8988T (cell line): Measurements from ENCODE around the gene ZCCHC14.
"Not testable (repeated sequence)": the region's sequence is repeated elsewhere in the genome, so short reads cannot be mapped to it uniquely, and the experiment has no call there.

Experiments used
- DNase-seq: peaks from one replicate; pipeline ENCODE4 v3.0.0; 2011

Gene ZCCHC14

GRCh38 chr16:87375426-87376135, 117.2 kb downstream of the ZCCHC14 start:
- no peak for DNase-seq

DNA sequence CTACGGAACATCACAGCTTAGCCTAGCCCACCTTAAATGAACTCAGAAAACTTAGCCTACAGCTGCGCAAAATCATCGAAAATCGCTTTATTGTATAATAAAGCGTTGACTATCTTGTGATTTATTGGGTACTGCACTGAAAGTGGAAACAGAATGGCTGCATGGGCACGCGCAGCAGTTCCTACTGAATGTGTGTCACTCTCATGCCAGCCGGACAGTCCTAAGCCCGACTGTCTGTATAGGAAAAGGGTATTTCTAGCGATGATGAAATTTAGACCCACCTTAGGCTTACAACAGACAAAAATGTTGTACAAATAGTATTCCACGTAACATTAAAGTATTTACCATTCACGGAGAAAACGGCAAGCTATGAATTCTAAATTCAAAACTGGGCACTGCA, 118.5 kb downstream of the ZCCHC14 start:
- no peak for DNase-seq

DNA sequence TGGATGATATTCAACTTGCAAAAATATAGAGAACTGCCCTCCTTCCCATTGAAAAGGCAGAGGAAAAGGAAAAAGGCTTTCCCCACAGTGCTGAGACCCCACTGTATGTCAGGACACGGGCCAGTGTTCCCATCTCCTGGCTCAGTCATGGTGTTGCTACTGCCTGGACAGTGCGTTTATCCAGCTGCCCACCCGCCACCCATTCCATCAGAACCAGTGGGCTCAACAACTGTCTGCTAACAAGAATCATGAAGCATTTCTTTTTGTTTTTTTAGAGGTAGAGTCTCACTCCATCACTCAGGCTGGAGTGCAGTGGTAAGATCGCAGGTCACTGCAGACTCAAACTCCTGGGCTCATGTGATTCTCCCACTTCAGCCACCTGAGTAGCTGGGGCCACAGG, 120.5 kb downstream of the ZCCHC14 start:
- DNase-seq, result no peak

DNA sequence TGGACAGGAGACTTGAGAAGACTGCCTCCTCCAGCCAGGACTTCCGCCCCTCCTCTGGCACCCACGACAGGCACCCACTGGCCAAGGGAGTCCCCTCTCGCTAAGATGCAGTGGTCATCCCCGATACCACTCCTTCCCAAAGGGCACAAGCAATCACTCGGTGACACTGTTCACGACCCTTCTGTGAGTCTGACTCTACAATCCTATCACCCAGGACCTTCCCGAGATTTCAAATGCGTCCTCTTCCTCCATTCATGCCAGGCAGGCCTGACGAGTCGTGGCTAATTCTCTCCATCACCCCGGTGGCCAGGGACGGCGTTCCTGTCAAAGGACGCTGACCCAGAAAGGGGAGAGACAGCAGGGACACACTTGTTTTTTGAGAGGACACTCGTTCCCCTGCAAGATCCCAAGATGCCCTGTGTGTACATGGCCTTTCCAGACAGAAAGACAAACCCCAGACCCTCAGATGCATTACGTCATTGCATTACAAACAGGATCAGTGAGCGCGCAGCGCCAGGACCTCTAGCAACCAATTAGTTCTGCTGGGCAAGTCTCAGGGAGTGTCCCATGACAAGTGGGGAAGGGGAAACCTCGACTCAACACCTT, 121.5 kb downstream of the ZCCHC14 start:
- DNase-seq, result no peak

DNA sequence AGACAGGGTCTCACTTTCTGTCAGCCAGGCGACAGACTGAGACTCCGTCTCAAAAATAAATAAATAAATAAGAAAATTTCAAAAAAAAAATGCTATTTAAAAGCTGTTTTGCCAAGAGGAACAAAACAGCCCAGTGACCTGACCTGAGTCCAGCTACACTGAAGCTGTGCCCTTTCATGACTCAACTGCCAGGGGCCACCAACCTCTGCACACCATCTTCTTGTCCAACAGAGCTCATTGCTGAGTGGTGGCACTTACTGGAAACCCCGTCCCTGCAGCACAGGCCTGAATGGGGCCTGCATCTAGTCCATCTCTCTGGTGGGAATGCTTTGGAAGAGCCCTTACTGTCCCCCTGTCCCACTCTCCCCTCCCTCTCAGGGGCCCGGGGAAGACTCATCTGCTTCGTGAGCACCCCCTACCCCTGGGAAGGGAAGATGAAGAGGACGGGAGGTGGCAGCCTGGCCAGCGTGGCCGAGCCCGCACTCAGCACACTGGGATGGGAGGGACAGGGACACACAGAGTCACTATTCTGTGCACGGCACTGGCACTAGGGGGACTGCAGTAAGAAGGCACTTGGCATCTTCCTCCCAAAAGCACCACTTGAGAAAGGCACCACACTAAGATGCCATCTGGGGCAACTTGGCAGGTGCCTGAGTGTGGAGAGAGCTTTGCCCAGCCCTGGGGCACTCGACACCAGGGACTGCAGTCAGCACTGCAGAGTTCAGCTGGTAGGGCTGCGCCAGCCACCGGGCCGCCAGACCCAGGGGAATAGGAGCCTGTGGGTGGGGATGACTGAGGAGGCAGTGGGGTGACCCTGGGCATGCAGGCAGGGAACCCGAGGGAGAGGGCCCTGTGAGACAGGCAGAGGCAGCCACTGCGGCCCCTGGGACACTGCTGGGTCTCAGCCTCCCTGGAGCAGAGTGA, 122.8 kb downstream of the ZCCHC14 start:
- no peak for DNase-seq

DNA sequence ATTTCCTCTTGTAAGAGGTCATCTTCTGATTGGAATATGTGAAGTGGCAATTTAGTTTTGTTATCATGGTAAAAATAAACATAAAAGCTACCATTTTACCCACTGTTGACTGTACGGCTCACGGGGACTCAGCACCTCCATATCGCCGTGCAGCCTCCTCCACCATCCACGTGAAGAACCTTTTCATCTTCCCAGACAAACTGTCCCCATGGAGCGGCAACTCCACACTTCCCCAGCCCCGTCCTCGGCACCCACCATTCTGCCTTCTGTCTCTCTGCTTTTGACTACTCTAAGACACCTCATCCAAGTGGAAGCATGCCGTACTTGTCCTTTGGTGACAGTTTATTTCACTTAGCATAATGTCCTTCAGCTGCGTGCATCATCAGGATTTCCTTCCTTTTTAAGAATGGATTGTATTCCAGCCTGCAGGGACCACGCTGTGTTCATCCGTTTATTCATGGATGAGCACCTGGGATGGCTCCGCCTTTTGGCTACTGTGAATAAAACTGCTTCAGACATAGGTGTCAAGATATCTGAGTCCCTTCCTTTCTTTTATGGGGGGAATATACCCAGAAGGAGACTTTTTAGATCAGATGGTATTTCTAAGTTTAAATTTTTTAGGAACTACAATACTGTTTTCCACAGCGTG, 123.6 kb downstream of the ZCCHC14 start:
- DNase-seq, result no peak

GRCh38 chr16:87368029-87368770, 124.6 kb downstream of the ZCCHC14 start:
- no peak for DNase-seq

DNA sequence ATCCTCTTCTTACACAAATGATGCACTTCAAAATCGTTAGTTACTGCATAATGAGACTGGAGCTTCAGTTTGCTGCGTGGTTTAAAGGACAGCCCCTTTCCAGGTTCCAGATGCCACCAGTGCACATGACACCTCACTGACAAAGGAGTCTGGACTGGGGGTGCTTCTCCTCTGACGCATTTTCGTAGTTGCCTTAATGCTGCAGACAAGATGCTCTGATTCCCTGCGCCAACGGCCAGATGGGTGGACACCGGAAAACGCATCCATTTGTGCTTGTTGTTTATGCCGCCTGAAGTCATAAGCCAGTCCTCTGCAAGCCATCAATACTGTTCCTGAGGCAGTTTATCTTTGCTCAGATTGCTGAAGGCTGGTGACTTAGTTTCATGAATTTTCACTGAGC, 125.3 kb downstream of the ZCCHC14 start:
- DNase-seq, result no peak

DNA sequence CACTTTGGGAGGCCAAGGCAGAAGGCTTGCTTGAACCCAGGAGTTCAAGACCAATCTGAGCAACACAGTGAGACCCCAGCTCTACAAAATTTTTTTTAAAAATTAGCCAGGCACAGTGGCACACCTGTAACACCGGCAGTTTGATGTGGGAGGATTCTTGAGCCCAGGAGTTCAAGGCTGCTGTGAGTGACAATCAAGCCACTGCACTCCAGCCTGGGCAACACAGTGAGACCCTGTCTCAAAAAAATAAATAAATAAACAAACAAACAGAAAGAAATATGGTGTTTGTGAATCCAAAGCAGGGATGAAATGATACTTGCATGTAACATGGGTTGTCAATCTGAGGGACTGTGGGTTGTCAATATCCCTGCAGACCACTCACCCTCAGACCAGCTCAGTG, 125.9 kb downstream of the ZCCHC14 start:
- no peak for DNase-seq

- DNase-seq, result no peak
Measured at GRCh38 chr16:87366288-87366687, 126.5 kb downstream of the ZCCHC14 start.

- no peak for DNase-seq
Measured at GRCh38 chr16:87365021-87365713, 127.7 kb downstream of the ZCCHC14 start.

- no peak for DNase-seq
Measured at GRCh38 chr16:87363771-87364455, 128.9 kb downstream of the ZCCHC14 start.

- DNase-seq, result not testable (repeated sequence)
Measured at GRCh38 chr16:87362828-87363559, 129.8 kb downstream of the ZCCHC14 start.

- no peak for DNase-seq
Measured at GRCh38 chr16:87361916-87362619, 130.8 kb downstream of the ZCCHC14 start.

- no peak for DNase-seq
Measured at GRCh38 chr16:87360862-87361610, 131.8 kb downstream of the ZCCHC14 start.

DNA sequence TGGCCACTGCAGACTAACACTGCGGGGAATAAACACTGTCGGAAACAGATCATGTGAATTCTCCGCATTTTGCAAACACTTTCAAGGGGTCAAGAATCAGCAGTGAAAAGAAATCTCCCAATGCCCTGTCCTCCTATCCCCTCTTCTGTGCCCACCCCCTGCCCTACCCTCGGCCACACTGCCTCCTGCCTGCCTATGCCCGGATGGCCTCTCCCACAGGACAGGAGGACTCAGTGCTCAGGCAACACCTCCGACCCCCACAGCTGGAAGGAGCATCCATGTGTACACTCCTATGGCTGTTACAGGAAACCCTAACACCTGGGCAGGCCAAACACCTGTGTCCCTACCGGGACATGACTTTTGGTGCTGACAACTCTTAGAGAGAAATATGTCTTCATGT, 133.7 kb downstream of the ZCCHC14 start:
- DNase-seq, result no peak

- no peak for DNase-seq
Measured at GRCh38 chr16:87358696-87359095, 134.1 kb downstream of the ZCCHC14 start.

- no peak for DNase-seq
Measured at GRCh38 chr16:87358250-87358649, 134.6 kb downstream of the ZCCHC14 start.

DNA sequence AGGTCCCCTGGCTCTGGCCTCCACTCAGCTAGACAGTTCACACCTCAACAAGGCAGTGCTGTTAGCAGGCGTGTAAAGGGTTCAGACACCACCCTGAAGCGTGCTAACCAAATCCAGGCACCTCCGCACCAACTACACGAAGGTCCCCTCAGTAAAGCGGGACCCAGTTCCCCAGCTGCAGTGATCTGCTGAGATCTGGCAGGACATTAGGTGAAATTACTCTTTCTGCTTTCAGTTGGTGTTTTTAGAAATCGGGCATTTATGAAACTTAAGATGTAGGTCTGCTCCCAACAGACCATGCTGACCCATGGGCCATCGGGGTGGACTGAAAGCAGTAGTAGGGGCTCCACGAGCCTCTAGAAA, 136.4 kb downstream of the ZCCHC14 start:
- no peak for DNase-seq
